GM11168 (cell line): ENCODE data around the gene BPIFB4.
"Not testable (repeated sequence)": the region's sequence is repeated elsewhere in the genome, so short reads cannot be mapped to it uniquely, and the experiment has no call there.

Source experiments
- in situ Hi-C: fragments of 300-500 bp; cut with MboI; formaldehyde crosslinking; loops from one replicate; pipeline ENCODE4 v1.12.0; 2022; ENCODE audit warnings: low sequenced_read_pairs; ENCODE audit not compliant: unreplicated experiment

Gene BPIFB4

DNA sequence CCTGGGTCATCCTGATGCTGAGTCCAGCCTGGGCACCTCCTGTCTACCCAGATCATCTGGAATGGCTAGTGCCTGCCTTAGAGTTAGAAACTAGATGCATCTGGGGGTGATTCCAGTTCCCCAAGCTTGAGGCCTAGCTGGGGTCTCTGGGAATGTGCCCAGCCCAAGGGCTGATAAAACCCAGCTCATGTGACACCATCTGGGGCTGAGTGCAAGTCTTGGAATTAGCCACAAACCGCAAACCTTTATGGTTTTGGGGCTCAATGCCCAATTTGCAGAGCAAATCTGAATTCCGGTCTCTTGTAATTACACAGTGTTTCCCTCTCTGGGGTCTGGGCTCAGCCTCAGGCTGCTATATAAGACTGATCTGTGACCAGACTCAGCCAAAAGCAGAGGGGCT is at the start of gene BPIFB4:
Gene BPIFB4, plus strand, starts transcription at position 385 of the 400 bp plus-strand sequence. CDS start 1,884 bp downstream, outside the sequence.
- in situ Hi-C loops = no loop called here

DNA sequence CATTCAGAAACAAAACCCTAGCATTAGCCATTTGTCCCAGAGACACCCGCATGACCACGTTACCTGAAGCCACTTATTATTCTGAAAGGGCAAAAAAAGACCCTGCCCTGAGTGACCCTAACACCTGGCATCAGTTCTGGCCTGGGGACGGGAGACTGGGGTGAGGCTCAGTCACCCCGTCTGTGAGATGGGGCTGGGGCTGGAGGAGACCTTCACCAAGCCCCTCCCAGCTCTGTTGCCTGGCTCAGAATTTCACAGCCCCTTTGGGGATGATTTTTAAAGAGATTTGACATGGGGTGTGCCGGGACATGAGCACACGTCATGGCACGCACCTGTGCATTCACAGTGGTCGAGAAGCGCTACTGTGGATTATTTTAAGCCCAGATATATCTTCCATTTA is 49.4 kb upstream of the BPIFB4 start:
- in situ Hi-C loops = no loop called here

DNA sequence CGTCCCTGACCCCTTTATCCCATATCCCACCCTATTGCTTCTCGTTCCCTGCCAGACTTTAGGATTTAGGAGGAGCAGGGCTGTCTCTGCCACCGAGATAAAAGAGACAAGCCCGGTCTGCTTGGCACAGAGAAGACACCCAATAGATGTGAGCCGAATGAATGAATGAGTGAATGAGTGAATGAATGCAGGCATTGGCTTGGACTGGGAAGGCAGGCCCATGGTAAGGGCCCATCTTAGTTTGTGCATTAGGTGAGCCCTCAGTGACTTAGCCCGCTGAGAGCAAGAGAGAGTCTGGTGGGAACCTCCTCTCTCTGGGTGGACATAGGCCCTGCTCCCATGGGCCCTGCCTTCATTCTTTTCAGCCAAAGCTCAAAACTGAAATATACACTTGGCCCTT is 48.9 kb upstream of the BPIFB4 start:
- in situ Hi-C loops = no loop called here

DNA sequence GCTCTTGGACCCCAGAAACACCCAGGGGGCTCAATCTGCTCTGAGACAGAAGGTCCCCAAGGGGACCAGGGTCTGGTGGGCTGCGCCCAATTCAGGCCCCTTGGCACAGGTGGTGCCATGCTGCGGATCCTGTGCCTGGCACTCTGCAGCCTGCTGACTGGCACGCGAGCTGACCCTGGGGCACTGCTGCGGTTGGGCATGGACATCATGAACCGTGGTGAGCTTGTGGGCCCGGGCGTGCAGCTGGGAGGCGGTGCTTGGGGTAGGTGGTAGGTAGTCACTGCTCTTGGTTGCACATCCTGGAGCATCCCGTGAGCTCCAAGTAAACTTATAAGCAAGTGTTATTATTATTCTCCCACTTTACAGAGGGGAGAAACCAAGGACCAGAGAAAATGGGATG is 47.9 kb upstream of the BPIFB4 start, which contains the start of gene BPIFB6:
Gene BPIFB6, plus strand, starts transcription at position 118 of the 400 bp plus-strand sequence. Its CDS starts 0 bp downstream, at position 118.
- in situ Hi-C loops = no loop called here

DNA sequence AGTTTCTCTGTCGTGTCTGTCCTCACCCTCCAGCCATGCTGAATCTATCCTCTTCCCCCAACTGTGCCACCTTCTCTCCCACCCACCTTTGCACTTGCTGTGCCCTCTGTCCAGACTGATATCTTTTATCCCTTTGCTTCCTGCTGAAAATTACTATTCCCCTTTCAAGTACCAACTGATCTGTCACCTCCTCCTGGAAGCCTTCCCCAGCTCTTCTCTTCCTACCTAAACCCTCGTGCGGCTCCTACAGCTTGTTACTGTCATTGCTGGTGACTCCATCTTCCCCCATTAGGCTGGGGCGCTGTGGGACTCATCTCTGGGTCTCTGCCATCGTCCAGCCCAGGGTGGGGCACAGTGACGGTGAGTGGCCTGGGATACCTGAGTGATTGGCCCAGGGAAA is 46.9 kb upstream of the BPIFB4 start:
- in situ Hi-C loops = no loop called here

DNA sequence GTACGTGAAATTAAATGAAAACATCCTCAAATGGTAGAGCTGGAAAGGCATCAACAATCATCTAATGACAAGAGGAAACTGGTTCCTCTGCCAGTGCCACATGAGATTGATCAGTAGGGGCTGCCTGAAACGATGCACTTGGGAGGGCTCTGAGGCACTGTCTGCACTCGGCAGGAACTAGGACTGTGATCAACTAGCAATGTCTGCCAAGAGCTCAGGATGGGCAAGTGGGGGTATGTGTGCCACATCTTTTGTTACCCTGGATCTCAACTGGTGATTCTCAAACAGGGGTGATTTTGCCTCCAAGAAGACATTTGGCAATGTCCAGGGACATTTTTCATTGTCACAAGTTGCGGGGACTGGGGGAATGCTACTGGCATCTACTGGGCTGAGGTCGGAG is 46.1 kb upstream of the BPIFB4 start:
- in situ Hi-C loops = no loop called here

DNA sequence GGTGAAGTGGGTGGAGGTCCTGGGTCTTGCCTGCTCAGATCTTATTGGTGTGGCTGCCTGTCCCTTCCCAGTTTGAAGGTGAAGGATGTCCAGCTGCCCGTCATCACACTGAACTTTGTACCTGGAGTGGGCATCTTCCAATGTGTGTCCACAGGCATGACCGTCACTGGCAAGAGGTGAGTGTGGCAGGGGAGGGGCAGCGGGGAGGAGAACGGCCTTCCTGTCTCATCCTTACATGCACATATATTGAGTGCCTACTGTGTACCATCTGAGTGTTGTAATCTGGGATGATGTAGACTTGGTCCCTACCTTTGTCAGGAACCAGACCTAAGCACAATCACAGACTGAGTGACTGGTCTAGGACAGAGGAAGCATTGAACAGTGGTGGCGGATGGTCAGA is 45.3 kb upstream of the BPIFB4 start:
- in situ Hi-C loops = no loop called here

DNA sequence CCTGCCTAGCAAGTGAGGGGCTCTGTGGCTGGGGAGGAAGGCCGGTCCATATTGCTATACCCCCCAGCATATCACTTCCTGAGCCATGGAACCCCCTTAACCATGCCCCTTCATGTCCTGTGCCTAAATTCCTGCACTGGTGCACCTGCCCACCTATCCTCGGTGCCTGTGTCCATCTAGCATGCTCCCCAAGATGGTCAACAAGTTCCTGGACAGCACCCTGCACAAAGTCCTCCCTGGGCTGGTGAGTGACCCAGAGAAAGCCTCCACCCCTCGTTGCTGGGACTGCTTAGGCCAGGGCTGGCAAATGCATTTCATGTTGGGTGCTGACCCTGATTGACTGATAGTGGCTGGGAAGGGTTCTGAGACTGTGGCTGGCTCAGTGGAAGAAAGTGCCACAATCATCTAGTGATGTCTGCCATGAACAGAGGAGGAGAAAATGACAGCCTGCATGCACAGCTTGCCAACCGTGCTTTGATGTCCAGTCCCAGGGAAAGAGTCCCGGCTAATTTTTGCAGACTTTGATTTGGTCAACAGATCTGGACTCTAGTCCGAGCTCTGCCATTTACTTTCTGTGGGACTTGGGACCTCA is 44.4 kb upstream of the BPIFB4 start:
- in situ Hi-C loops = no loop called here

DNA sequence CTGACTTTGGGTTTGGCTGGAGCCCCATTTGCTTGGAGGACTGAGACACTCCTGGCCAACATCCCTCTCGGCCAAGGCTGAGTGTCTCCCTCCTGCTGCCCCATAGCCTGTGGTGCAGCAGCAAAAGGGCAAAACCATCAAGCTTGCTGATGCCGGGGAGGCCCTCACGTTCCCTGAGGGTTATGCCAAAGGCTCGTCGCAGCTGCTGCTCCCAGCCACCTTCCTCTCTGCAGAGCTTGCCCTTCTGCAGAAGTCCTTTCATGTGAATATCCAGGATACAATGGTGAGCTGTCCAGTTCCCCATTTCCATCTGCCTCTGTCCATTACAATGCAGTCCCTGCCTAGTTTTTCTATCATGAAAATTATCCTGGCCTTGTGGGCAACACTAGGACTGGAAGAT is 42.0 kb upstream of the BPIFB4 start:
- in situ Hi-C loops = no loop called here

DNA sequence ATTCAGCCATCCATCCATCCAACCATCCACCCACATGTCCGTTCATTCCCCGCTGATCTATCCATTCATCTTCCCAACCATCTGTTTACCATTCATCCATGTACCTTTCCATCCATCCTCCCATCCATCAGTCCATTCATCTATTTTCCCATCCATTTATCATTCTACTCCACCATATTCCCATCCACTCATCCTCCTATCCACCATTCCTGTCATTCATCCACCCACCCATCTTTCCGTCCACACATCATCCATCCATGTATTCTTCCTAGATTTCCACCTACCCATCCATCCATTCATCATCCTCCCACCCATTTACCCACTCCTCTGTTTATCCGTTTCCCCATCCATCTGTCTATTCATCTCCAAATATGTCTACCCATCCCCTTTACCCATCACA is 41.2 kb upstream of the BPIFB4 start:
- in situ Hi-C loops = no loop called here

DNA sequence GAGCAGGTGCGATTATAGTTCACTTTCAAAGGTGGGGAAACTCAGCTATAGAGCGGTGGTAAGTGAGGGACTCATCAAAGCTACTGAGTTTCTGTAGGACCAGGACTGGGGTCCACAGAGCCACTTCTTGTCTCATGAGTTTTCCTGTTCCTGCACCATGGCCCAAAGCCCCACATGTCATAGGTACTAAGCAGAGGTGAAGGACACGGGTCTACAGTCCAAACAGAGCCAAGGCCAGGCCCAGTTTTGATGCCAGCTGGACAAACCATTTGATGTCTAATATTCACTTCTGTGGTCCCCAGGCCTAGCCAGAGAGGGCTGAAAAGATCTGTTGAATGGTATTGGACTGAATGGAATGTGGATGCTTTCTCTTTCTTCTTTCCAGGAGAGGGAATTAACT is 37.0 kb upstream of the BPIFB4 start:
- in situ Hi-C loops = no loop called here

DNA sequence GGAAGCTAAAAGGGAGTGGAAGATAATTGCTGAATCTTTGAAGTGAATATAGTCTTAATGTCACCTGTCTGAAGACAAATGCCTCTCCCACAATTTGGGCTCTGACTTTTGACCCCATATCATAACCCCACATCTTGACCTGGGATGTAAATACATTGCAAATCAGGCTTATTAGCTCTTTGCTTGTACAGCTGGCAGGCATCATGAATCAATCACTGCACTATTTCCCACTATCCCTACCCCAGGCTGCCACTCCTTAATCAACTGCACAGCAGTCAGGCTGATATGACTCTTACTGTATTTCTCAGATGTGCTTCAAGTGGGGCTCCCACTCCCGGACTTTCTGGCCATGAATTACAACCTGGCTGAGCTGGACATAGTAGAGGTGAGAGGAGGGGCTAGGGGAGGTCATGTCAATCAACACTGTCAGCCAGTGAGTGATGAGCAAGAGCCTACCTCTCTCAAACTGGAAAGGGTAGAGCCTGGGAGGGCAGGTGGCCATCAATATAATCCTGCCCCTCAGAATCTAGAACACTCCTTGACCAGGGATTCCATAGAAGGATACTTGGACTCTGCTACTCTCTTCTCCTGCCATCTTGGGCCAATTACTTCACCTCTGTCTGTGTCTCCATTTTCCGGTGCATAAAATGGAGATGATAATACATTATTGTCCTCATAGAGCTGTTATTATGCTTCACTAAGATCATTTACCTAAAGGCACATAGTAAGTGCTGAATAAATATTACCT is 36.3 kb upstream of the BPIFB4 start:
- in situ Hi-C loops = no loop called here

DNA sequence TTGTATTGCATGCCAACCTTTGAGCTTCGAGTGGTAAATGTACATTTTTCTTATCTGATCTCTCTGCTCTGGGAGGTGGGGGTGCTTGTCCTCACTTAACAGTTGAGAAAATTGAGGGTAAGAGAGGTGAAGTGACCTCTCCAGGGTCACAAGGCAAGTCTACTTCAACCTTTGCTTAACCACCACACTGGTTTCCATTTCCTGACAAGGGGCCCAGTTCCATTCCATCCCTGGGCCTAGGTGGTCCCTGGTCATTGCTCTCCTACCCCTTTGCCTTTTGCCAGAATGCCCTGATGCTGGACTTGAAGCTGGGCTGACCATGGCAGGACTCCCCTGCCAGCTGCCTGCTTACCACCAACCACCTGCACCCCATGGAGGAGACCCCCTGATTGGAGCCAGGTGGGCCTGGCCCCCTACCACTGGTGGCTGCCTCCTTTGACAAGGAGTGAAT is 35.7 kb upstream of the BPIFB4 start:
- in situ Hi-C loops = no loop called here

DNA sequence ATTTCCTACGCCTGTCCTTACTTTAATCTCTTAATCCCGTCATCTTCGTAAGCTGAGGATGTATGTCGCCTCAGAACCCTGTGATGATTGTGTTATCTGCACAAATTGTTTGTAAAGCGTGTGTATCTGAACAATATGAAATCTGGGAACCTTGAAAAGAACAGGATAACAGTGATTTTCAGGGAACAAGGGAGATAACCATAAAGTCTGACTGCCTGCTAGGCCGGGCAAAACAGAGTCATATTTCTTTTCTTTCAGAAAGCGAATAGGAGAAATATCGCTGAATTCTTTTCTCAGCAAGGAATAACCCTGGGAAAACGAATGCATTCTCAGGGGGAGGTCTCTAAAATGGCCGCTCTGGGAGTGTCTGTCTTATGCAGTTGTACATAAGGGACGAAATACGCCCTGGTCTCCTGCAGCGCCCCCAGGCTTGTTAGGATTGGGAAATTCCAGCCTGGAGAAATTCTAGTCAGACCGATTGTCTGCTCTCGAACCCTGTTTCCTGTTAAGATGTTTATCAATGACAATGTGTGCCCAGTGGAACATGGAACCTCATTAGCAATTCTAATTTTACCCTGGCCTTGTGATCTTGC is 34.2 kb upstream of the BPIFB4 start:
- in situ Hi-C loops = not testable (repeated sequence)

DNA sequence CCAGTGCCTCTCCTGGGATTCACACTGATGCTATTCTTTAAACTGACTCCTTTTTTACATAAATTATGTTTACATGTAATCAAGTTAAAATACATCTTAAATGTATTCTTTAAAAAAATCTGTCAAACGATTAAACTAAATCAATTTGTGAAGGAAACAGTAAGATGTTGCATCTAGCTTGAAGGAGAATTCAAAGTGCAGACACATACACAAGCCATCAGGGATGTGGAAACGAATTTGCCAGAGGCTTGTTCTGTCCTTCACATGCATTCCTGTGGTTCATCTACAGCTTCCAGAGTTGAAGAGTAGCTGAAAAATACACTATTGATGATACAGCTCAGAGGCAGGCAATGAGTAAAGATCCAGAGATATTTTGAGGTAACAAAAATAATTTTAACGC is 33.0 kb upstream of the BPIFB4 start:
- in situ Hi-C loops = no loop called here

DNA sequence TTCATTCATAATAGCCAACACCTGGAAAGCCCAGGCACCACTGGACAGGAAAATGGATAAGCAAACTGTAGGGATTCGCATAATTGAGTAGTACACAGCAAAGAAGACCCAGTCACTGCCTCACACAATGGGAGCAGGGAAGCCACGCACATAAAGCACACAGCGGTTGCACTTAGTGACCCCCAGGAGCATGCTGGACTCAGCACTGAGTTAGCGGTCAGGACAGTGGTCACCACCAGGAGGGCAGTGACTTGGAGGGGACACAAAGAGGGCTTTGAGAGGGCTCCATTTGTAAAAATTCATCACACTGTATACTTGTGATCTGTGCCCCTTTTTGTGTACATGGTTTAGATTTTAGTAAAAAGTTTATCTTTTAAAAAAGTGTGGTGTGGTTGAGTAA is 28.1 kb upstream of the BPIFB4 start:
- in situ Hi-C loops = no loop called here

DNA sequence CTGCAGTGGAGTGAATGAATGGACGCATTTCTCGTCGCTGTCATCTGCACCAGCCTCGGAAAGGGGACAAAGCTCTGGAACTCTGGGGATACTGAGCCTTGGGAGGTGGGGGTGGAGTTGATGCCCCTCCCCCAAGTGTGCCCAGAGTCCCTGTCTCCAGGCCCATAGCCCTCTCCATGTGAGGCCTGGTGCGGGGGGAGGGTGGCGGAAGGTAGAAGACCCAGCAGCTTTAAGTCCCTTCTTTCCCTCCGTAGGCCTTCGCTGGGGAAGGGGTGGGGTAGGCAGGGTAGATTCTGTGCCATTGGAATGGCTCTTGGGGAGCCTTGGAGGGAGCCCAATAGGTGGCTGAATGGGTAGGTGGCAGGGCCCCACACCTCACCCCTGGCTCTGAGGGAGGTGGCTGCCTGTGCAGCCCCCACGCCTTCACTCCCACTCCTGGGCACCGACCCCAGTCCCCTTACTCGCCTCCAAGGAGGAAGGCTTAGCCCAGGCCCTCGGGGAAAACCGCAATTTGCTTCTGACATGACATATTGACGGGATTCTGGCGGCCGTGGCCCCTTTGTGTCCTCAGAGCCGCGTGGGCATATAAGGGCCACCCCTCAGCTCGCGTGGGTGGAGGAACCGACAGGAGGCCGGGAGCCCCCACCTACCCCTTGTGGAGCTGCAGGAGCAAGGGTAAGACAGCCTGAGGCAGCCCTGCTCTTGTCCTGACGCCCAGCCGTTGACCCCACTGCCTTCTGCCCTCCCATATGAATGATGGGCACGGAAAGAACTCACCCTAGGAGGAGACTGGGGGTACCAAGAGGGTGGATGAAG is 25.9 kb upstream of the BPIFB4 start, which contains the start of gene BPIFB3:
Gene BPIFB3, plus strand, starts transcription at position 613 of the 816 bp plus-strand sequence. CDS start 1,533 bp downstream, outside the sequence.
- in situ Hi-C loops = no loop called here

DNA sequence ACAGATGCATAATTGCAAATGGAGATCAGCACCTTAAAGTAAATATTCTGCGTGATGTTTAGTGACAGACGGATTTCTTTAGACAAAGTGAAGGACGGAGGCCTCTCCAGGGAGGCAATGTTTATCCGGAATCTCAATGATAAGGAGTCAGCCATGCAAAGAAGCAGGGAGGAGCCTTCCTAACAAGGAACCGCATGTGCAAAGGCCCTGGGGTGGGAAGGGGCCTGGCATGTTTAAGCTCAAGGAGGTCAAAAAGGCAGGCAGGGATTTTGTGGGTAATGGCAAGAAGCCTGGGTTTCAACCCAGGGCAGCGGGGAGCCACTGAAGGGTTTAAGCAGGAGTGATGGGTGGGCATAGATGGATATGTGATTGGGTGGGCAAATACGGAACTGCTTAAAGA is 25.1 kb upstream of the BPIFB4 start:
- in situ Hi-C loops = no loop called here

DNA sequence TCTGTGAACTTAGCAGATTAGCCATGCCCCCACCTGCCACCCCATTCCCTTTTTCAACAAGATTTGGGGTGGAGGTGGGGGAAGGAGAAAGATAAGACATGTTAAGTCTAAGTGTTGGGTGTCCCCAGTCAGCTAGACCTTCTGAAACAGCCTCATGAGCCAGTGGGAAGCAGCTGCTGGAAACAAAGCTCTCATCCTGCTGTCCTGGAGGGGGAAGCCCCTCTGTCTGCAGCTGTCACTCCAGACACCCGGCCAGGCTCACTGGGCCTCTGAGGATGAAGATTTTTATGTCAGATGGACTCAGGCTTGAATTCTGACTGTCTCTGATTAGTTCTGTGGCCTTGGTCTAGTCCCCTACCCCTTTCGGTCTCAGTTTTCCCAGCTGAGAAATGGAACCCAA is 24.7 kb upstream of the BPIFB4 start:
- in situ Hi-C loops = no loop called here

DNA sequence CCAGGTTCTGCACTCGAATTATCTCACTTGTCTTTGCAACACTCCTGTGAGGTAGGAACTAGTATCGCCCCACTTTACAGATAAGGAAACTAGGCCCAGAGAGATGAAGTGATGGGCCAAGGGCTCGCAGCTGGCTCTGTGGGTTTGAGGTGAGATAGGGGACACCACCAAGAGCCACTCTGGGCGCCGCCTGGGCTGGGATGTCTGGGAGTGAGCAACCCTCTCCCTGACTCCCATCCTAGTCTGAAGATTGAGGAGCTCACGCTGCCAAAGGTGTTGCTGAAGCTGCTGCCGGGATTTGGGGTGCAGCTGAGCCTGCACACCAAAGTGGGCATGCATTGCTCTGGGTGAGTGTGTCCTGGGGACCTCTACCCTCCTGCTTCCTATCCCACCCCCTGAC is 20.3 kb upstream of the BPIFB4 start:
- in situ Hi-C loops = no loop called here
